Dedifferentiated amniotic fluid mesenchymal stem cell (primary cell): ENCODE data around the gene TAS2R19.

Experiments used
- DNase-seq: peaks from one replicate; pipeline ENCODE4 v3.0.0-alpha.2; 2016; ENCODE audit errors: extremely low spot score

The TAS2R19 gene

GRCh38 chr12:10994307-10994706, 28.1 kb downstream of the TAS2R19 start:
- no peak for DNase-seq

GRCh38 chr12:10989107-10989506, 33.3 kb downstream of the TAS2R19 start:
- no peak for DNase-seq

- no peak for DNase-seq
Measured at GRCh38 chr12:10986812-10987211, 35.6 kb downstream of the TAS2R19 start, which contains the start of gene TAS2R50. Gene TAS2R50, minus strand, starts transcription at chr12:10986912. Its CDS starts 52 bp downstream, at chr12:10986860.

GRCh38 chr12:10982244-10982643, 40.2 kb downstream of the TAS2R19 start:
- no peak for DNase-seq

GRCh38 chr12:10974965-10975364, 47.5 kb downstream of the TAS2R19 start:
- DNase-seq: no peak
